KMS-11 (cell line): ENCODE measurements around the gene ADAMTS2.

Experiments
- H2AFZ ChIP-seq: fragments of 200-600 bp; sonication (generic); 2 replicates; pipeline ENCODE4 v1.6.1; 2016; ENCODE audit warnings: antibody characterized with exemption, mixed run types, low read depth
- H3K27ac ChIP-seq: fragments of 200-600 bp; sonication (generic); 2 replicates; pipeline ENCODE4 v1.6.1; 2016; ENCODE audit warnings: mild to moderate bottlenecking, mixed run types
- H3K27me3 ChIP-seq: fragments of 200-600 bp; sonication (generic); 2 replicates; pipeline ENCODE4 v1.6.1; 2017; ENCODE audit warnings: mild to moderate bottlenecking, low read depth, mixed run types, moderate library complexity; ENCODE audit not compliant: insufficient read depth
- H3K36me3 ChIP-seq: fragments of 200-600 bp; sonication (generic); 2 replicates; pipeline ENCODE4 v1.6.1; 2017; ENCODE audit warnings: mild to moderate bottlenecking, mixed run types; ENCODE audit not compliant: insufficient read depth
- H3K4me1 ChIP-seq: fragments of 200-600 bp; sonication (generic); 2 replicates; pipeline ENCODE4 v1.6.1; 2016; ENCODE audit warnings: mild to moderate bottlenecking, low read depth, mixed run types; ENCODE audit not compliant: poor library complexity, severe bottlenecking
- H3K4me2 ChIP-seq: fragments of 200-600 bp; sonication (generic); 2 replicates; pipeline ENCODE4 v1.7.0; 2016; ENCODE audit warnings: mild to moderate bottlenecking, mixed run types
- H3K4me3 ChIP-seq: fragments of 200-600 bp; sonication (generic); IDR thresholded peaks from 2 replicates; pipeline ENCODE4 v1.6.1; 2017; ENCODE audit warnings: low read depth, low read length, mixed read lengths; ENCODE audit not compliant: insufficient read depth
- H3K79me2 ChIP-seq: fragments of 200-600 bp; sonication (generic); 2 replicates; pipeline ENCODE4 v1.6.1; 2016; ENCODE audit warnings: low read depth, mixed run types; ENCODE audit not compliant: insufficient read depth
- H3K9ac ChIP-seq: fragments of 200-600 bp; sonication (generic); 2 replicates; pipeline ENCODE4 v1.6.1; 2016; ENCODE audit warnings: mild to moderate bottlenecking, mixed run types
- H4K20me1 ChIP-seq: fragments of 200-600 bp; sonication (generic); 2 replicates; pipeline ENCODE4 v1.6.1; 2016; ENCODE audit warnings: mild to moderate bottlenecking, mixed run types; ENCODE audit not compliant: insufficient read depth
- TF ChIP-seq, protein P1 (sequence below): fragments of 200-600 bp; sonication (generic); conservative IDR thresholded peaks from 2 replicates; pipeline ENCODE4 v1.6.1; 2017; ENCODE audit warnings: low read depth, mild to moderate bottlenecking, antibody characterized with exemption, low read length, moderate library complexity, mixed read lengths

The ADAMTS2 gene

GRCh38 chr5:179322071-179323025 lies 22.9 kb downstream of the ADAMTS2 start:
- H4K20me1 ChIP-seq = no peaks in the 10 kb centered on the region
- H3K27ac ChIP-seq = no peak overlapping the region
- peaks cover under 1% of the 10 kb centered on the region; the same call in 1 of the 2 replicates for H3K27me3 ChIP-seq
- no peak overlapping the region for H3K9ac ChIP-seq
- no peaks in the 10 kb centered on the region for H3K36me3 ChIP-seq
- H3K4me1 ChIP-seq = no peaks in the 10 kb centered on the region
- no peaks in the 10 kb centered on the region for H3K79me2 ChIP-seq
- no peak overlapping the region for H3K4me3 ChIP-seq
- TF ChIP-seq, protein P1, sequence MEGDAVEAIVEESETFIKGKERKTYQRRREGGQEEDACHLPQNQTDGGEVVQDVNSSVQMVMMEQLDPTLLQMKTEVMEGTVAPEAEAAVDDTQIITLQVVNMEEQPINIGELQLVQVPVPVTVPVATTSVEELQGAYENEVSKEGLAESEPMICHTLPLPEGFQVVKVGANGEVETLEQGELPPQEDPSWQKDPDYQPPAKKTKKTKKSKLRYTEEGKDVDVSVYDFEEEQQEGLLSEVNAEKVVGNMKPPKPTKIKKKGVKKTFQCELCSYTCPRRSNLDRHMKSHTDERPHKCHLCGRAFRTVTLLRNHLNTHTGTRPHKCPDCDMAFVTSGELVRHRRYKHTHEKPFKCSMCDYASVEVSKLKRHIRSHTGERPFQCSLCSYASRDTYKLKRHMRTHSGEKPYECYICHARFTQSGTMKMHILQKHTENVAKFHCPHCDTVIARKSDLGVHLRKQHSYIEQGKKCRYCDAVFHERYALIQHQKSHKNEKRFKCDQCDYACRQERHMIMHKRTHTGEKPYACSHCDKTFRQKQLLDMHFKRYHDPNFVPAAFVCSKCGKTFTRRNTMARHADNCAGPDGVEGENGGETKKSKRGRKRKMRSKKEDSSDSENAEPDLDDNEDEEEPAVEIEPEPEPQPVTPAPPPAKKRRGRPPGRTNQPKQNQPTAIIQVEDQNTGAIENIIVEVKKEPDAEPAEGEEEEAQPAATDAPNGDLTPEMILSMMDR = no peak
- no peak overlapping the region for H3K4me2 ChIP-seq
- H2AFZ ChIP-seq = no peak overlapping the region

GRCh38 chr5:179321206-179321987 lies 23.9 kb downstream of the ADAMTS2 start:
- Histone ChIP-seq H2AFZ (no peak overlapping the region), H3K4me2 (no peak overlapping the region), H3K4me3 (no peak overlapping the region), H3K79me2 (no peaks in the 10 kb centered on the region), H3K27ac (no peak overlapping the region), H3K27me3 (no peaks in the 10 kb centered on the region), H3K36me3 (no peaks in the 10 kb centered on the region), H3K4me1 (no peaks in the 10 kb centered on the region), H4K20me1 (no peaks in the 10 kb centered on the region), H3K9ac (no peak overlapping the region)
- TF ChIP-seq, protein P1 = no peak

DNA sequence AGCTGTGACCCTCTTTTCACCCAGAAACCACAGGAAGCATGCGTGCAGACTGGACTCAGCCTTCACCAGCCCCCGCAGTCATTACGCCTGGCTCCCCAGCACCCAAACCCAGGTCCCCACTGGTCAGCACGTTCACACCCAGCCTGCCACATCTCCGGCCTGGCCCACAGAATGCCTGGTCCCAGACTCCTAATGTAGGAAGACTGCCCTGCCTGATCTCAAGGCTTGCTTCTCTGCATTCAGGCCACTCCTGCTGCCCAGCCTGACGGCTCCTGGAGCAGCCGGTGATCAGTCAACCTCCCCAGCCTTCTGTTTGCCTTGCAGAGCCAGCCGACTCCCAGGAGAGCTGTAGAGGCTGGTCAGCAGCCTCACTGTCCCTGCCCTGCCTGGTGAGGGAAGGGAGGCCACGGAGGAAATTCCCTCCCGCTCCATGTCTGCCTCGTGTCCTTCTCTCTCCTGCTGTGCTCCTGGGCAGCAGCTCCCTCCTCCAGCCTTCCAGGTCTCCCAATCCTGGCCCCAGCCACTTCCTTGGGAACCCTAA lies 25.4 kb downstream of the ADAMTS2 start:
- H3K36me3 ChIP-seq = no peaks in the 10 kb centered on the region
- no peak overlapping the region for H3K9ac ChIP-seq
- H3K27me3 ChIP-seq = no peaks in the 10 kb centered on the region
- TF ChIP-seq, protein P1 = no peak
- H3K4me2 ChIP-seq = no peak overlapping the region
- no peak overlapping the region for H2AFZ ChIP-seq
- no peak overlapping the region for H3K4me3 ChIP-seq
- H3K4me1 ChIP-seq = no peaks in the 10 kb centered on the region
- no peaks in the 10 kb centered on the region for H4K20me1 ChIP-seq
- H3K79me2 ChIP-seq = no peaks in the 10 kb centered on the region
- no peak overlapping the region for H3K27ac ChIP-seq

DNA sequence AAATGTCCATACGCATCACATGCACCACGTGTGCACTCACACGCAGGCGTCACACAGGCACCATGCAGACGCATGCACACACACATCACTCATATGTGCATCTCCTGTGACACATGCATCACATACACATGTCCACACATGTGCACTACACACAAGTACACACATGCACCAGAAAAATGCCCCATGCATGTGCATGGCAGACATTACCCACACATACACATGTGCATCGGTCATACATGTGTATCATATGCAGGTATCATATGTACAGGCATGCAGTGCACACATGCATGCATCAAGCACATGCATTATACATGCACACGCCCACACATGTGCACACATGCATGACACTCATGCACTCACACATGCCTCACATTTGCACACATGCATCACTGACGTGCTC lies 26.1 kb downstream of the ADAMTS2 start:
- TF ChIP-seq, protein P1 = no peak
- H3K4me1 ChIP-seq = no peaks in the 10 kb centered on the region
- no peaks in the 10 kb centered on the region for H3K27me3 ChIP-seq
- no peak overlapping the region for H3K27ac ChIP-seq
- H3K79me2 ChIP-seq = no peaks in the 10 kb centered on the region
- H4K20me1 ChIP-seq = no peaks in the 10 kb centered on the region
- H3K36me3 ChIP-seq = no peaks in the 10 kb centered on the region
- no peak overlapping the region for H3K9ac ChIP-seq
- no peak overlapping the region for H3K4me2 ChIP-seq
- H2AFZ ChIP-seq = no peak overlapping the region
- no peak overlapping the region for H3K4me3 ChIP-seq
